Measurements from ENCODE around the gene APPL2.

Gene APPL2, protein sequence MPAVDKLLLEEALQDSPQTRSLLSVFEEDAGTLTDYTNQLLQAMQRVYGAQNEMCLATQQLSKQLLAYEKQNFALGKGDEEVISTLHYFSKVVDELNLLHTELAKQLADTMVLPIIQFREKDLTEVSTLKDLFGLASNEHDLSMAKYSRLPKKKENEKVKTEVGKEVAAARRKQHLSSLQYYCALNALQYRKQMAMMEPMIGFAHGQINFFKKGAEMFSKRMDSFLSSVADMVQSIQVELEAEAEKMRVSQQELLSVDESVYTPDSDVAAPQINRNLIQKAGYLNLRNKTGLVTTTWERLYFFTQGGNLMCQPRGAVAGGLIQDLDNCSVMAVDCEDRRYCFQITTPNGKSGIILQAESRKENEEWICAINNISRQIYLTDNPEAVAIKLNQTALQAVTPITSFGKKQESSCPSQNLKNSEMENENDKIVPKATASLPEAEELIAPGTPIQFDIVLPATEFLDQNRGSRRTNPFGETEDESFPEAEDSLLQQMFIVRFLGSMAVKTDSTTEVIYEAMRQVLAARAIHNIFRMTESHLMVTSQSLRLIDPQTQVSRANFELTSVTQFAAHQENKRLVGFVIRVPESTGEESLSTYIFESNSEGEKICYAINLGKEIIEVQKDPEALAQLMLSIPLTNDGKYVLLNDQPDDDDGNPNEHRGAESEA

DNA sequence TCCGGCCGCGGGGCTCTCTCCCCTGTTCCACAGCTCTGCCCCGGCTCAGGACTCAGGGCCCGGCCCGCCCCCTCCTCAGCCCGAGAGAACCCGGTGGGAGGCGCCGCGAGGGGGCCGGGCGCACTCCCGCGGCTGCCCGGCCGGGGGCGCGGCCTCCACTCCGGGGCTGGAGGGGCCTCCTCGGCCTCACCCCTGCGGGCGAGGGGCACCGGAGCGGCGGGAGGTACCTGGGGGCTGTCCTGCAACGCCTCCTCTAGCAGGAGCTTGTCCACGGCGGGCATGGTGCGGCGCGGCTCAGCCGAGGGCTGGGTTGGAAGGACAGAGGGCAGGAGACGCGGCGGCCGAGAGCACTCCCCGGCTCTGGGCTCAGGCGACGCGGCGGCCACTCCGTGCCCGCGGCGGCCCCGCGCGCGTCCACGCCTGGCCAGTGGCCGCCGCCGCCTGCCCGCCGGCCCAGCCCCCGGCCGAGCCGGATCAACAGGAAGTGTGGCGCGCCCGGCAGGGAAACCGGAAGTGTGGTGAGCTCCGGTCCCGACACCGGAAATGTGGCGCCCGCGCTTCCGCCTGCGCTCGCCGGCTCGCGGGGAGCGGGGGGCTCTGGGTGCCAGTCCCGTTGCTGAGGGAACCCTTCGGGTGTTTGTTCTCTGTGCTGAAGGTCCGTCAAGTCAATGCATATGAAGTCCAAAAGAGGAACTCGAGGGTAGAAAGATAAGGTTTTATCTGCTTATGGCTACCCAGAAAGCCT lies at the start of gene APPL2:
TSS of gene APPL2 (minus strand) at position 443 of the 745 bp plus-strand sequence. CDS start at position 281, 162 bp downstream.
- DNase-seq, result peak; percentile 69

DNA sequence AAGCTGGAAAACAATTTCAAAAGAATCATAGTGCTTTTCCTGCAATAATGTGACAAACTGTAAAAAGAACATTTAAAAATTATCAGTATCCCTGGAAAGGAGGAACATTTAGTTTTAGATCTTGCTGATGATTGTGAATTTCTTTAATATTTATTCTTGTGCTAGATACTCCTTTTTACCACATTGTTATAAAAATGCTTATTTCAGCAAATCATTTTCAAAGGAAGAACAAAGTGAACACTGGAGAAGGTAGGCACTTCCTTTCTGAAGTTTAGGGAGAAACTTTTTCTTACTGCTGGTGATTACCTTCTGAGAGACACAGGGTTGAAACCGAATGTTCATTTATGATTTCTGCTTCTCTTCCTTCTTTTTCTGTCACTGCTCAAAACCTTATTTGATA lies 49.4 kb upstream of the APPL2 start:
- no peak for DNase-seq

DNA sequence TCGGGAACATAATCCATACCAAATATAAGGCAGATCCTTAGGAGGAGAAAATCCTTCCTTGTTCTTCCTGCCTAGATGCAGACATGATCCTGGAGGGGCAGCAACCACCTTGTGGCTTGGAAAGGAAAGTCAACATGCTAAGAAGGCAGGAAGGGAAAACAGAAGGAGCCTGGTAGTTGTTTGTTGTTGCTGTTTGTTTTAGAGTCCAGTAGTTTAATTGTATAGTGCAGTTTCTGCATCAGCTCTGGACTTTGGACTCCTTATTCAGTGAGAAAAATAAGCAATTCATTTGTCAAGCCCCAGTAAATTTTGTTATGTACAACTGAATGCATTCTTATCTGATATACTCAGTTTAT lies 45.7 kb upstream of the APPL2 start:
- DNase-seq, result no peak

DNA sequence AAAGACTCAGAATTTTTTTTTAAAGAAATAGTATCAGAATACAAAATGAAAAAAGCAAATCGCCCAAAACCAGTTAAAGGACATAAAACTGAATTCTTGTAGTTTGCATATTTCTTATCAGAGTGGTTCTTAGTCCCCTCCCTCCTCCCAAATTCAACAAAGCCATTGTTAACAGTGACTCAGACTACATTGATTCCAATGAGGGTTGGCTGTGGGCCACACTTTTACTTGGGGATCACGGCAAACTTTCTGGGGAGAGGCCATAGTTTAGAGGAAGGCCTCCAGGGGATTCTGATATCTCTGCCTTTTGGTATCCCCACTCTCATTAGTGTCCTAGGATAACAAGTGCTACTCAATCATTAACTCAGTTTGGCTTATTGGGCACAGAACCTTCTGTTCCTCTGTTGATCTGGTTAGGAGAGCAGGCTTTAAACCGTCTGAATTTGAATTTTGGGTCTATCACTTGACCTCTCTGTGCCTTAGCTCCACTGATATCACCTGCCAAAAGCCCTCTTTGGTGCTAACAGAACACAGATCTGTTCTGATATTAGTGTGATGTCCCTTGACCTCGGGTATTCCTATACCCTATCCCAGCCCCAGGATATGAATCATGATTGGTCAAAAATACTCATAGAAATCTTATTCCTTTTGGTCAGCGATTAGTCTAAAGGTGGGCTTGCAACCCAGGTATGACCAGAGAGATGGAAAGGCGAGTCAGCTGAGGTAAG lies 45.2 kb upstream of the APPL2 start:
- no peak for DNase-seq

DNA sequence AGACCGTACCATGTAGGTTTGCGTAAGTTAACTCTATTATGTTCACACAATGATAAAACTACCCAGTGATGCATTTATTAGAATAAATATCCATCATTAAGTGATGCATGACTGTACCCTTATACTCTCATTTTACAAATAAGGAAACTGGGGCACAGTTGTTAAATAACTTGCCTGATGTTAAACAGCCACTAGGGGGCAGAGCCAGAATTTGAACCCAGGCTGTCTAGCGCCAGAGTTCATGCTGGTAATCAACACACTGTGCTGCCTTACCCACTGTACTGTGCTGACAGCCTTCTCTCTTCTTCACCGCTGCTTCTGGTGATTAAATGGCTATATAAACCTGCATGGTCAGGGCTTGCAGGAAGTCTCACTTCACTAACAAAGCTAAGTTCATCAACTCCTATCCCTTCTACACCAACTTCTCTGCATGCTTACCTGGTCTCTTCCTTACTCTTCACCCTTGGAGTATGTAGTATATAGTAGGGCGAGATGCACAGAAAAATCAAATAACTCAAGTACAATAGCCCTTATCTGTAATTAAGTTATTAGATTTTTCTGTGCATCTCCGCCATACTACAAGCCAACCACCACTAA lies 43.6 kb upstream of the APPL2 start:
- DNase-seq, result peak; percentile 15

DNA sequence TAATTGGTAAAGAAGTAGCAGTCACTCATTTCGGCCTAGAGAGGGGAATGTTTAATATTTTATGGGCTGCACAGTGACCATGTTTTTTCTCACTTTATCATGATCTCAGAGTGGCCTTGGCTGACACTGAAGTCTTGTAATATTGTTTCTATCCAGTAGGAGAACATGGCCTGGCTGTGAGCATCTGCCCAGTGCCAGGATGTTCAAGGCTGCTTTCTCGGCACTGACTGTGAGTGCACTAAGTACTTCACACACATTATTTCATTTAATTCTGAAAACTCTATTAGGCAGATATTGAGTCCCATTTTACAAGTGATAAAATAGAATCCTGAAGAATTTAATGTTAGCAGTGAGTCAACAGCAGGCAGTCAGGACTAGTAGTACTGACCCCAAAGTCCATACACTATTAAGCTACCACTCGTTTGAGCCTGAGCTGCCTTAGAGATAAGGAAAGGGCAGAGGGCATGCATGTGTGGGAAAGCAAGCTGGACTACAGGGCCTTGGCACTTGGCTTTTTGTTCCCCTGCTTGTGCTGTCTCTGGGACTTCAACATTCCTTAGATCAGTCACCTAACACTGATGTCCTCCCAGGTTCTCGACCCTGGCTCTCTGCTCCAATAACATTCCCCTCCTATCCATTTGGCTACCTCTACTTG lies 42.2 kb upstream of the APPL2 start:
- no peak for DNase-seq

DNA sequence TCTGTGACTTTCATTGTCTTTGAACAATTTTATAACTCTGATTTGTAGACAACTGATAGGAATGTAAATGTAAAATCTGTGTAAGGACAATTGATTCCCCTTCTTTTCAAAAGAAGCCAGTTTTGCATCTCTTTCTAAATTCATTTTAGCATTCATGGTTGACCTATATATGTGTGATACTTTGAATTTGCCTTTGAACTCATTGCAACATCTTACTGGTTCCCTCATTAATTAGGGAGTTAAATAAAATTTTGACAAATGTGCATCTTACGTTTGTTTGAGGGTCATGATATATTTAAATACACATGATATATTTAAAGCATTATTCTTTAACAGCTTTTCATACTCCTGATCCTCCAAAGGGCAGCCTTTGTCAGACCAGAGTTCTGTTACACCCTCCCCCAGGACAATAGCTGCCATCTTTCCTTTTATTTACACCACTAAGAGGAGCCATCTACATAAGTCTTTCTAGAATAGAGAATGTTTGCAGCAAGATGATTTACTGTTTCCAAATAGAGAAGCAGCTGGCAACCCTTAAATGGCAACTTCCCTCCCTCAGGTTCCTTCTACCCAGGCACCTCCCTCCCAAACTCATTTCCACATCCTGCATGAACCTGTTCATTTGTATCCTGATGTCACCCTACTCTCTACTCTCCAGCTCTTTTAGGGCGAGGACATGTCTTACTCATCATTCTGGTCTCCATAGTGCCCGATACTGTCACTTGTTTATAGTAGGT lies 40.2 kb upstream of the APPL2 start:
- DNase-seq, result no peak

DNA sequence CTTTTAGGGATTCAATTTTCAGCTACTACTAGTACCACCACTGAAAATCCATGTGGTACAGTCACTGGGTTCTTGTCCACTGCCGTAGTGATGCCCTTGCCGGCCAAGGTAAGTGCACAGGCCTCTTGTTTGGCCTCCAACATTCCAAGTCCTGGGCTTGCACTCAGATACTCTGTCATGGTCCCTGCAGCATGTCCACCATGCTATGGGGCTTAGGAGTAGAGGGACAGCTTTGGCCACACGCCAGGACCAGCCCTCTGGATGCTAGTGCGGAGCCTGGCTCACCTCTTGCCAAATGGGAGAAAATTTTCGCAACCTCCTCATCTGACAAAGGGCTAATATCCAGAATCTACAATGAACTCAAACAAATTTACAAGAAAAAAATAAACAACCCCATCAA lies 38.6 kb upstream of the APPL2 start:
- DNase-seq, result no peak

DNA sequence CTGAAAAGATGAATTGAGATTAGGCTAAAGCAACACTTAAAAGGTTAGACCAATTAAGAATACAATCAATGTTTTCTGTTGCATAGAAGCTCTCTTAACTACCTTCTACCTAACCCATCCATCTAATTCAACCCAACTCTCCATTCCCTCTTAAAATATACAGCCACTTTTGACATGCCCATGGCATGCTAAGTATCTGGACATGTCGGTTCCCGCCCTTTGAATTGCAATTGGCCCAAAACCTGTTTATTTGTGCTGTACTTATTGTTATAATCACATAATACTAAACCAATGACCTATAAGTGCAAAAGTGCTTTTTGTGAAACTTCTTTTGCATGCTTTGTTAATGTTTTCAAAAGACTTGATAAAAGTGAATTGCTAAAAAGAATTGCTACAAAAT lies 37.6 kb upstream of the APPL2 start:
- no peak for DNase-seq

DNA sequence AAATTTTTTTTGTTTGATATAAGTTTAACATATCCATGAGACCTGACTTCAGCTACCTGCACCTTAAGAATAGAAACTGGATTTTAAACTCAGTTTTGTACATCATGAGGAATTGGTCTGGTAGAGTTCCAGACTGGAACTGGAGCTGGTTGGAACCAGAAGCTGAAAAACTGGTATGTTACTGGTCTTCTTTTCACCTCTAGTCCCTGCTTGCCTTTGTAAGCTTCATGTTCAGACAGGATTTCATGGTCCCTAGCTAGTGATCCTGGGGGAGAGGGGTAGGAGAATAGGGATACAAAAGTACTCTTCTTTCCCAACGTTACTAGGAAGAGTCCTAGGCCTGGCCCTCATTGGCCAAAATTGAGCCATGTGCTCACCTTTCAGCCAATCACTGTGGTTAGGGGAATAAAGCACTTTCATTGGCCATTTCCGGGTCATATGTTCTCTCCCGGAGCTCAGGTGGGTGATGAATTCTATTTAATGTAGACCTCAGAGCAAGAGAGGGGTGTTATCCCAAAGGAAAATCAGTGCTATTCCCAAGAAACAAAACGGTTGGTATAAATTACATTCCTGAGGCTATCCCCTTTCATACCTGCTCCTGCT lies 36.9 kb upstream of the APPL2 start:
- DNase-seq, result no peak

DNA sequence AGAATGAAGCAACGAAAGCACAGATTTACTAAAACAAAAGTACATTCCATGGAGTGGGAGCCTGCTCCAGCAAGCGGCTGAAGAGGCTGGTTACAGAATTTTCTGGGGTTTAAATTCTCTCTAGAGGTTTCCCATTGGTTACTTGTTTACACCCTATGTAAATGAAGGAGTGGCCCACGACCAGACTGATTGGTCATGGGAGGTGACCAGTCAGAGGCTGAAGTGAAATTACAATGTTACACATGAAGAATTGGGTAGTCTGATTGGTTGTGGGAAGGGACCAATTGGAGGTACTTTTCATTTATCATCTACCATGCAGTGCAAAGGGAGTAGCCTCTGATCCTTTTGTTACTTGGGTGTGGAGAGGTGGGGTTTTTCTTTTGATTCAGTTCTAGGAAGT lies 36.2 kb upstream of the APPL2 start:
- no peak for DNase-seq

DNA sequence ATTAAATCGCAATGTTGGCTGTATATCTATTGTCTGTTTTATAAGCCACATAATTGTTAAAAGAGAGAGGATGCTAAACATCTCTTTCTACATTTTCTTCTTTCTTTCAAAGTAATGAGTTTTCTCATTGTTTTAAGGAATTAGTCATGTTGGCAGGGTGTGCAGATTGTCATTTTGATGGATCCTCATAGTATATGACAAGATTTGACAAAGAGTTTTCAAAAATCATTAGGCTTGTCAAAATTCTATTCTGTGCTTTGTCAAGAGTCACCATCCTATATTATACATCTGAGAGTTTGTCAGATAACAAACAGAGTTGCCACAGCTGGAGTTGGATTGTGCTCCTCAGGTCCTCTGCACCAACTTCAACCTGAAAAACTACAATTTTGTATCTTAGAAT lies 35.4 kb upstream of the APPL2 start:
- no peak for DNase-seq

DNA sequence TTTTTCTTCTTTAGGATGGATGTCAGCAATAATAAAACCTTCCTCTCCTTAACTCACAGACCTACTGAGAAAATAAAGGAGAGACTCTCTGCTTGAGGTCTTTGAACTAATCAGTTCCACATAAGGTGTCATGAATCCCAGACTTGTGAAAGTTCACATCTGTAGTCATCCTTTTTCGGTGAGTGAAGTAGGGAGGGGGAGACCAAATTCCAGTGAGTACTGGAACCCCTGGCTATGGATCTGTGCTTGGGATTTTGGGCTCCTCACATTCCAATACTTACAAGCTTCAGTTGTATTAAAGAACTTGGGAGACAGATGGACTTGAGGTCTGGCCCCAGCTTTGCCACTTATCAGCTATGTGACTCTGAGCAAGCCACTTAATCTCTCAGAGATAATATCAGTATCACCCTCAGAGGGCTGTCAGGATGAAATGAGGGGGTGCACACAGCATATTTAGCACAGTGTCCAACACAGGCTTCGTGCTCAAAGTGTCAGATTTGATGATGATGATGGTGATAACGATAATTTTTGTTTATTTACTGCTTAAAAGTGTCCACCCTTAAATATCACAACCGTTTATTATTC lies 34.8 kb upstream of the APPL2 start:
- no peak for DNase-seq

DNA sequence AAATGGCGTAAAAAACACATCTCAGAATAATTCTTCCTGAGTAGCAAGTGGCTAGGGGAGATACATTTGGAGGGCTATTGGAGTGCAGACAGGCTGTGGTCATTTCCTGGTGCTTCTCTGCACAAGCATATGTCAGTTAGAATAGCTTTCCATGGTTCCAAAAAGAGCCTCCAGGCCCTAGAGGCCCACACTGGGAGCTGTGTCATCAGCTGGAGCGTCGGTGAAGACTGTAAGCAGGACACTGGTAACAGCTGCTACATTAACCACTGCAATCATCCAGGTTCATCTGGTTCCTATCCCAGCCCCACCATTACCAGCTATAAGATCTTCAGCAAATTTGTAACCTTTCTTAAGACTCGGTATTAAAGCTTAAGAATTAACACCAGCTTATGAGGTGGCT lies 31.7 kb upstream of the APPL2 start:
- DNase-seq, result no peak

DNA sequence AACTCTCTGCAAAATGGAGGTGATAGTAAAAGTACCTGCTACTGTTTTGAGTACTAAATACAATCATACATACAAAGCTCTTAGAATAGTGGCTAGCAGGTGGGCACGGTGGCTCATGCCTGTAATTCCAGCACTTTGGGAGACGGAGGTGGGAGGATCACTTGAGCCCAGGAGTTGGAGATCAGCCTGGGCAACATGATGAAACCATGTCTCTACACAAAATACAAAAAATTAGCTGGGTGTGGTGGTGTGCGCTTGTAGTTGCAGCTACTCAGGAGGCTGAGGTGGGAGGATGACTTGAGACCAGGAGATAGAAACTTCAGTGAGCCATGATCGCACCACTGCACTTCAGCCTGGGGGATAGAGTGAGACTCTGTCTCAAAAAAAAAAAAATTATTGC lies 28.8 kb upstream of the APPL2 start:
- no peak for DNase-seq

DNA sequence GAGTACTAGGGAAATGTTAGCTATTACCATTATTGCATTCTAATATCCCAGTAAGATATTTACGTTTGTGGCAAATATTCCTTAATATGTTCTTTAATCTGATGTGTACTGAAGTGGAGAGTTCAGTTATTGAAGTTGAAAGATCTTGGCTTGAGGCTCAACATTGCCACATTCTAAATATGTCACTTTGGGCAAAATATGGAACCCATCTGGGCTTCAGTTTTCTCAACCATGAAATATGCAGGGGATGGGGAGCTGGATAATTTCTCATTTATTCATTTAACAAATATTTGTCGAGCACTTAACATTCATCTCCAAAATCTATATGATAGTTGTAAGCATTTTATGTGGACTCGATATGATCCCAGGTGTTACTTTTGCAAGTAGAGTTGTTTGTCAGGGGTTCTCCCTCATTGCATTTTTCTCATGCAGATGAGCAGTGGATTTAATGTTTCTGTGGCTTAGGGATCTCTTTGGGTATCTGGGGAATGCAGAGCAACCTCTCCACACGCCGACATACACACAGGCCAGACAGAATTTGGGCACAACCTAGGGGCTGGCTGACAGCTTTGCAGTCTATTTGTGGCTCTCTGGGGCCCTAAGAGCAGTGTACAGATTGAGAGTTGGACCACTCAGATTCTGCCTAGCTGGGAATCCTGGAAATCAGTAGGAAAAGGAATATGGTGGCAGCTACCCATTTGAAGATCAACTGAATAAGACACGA lies 26.6 kb upstream of the APPL2 start:
- DNase-seq, result no peak

DNA sequence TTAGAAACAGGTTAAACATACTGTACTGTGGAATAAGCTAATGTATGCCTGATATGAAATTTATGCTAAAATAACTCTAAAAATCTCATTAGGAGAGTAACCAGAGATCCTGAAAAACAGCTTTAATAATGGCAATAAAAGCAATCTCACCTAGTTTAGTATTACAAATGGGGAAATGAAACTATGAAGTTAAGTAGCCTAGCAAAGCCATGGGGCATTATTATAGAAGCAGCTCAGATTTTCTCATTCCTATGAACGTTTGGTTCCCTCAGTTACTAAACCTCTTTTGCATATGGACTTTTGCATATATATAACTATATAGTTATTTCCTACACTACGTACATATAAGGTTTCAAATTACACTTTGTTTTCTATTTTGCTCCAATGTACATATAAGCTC lies 25.0 kb upstream of the APPL2 start:
- DNase-seq, result no peak

DNA sequence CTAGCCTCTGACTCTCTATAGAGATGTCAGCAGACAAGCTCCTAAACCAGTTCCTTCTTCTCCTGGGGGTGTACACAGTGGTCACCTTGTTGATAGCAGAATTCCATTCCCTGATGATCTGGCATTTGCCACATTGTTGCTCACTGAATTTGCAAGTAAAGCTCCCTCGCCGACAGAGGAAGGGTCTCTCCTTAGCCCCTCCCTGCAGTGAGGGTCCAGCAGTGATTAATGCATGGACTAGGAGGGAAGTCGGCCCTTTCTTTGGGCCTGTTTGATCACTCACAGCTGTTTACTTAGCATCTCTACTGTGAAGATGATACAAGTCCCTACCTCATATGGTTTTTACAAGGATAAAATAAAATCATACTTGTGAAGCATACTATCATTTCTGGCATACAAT lies 23.3 kb upstream of the APPL2 start:
- no peak for DNase-seq

DNA sequence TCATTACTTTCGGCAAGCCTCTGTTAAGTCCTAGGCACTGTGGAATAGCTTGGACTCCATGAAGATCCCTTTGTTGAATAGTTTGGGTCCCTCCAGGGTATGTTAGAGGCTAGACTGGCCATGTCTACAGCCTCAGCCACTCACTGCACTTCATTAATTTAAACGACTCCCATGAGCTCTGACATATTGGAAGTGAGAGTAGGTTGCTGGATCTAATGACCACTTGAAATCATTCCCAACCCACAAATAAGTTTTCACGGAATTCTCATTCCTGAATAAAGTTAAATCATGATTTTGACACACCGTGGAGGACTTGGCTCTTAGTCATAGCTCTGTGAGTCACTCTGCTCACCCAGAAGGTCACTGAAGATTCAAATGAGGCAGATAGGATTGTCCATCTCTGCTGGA lies 21.4 kb upstream of the APPL2 start:
- DNase-seq, result no peak

DNA sequence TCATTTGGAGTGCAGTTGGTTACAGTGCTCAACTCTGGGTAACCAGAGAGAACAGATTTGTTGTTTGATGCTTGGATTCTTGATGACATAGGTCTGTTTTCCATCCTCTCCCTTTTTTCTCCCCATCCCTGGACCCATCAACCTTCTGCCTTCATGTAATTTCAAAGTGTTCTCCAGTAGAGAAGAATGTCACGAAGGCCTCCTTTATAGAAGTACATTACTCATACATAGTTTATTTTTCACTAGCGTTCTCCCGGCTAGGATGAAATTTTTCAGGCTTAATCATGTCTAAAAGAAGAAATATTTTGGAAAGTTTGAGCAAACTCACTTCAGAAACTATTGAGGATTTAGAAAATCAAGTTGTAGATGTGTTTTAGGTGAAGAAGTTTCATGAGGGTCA lies 20.9 kb upstream of the APPL2 start:
- no peak for DNase-seq
